Fibroblast of pulmonary artery (primary cell): ENCODE data around the gene PCDHB10.
"Not testable (repeated sequence)": the region's sequence is repeated elsewhere in the genome, so short reads cannot be mapped to it uniquely, and the experiment has no call there.

ENCODE experiments used
- DNase-seq: peaks from one replicate; pipeline ENCODE4 v3.0.0-alpha.2; 2010; ENCODE audit warnings: low read depth
- H3K4me3 ChIP-seq: replicated peaks from 2 replicates; pipeline ENCODE4 v1.5.1; 2011; ENCODE audit warnings: low read depth, mild to moderate bottlenecking, control low read depth, low read length, moderate library complexity
- TF ChIP-seq, protein P1 (sequence below): IDR thresholded peaks from 2 replicates; pipeline ENCODE4 v1.5.1; 2011; ENCODE audit warnings: mild to moderate bottlenecking, control low read depth, low read length, inconsistent platforms; ENCODE audit errors: missing control alignments

PCDHB10 gene

DNA sequence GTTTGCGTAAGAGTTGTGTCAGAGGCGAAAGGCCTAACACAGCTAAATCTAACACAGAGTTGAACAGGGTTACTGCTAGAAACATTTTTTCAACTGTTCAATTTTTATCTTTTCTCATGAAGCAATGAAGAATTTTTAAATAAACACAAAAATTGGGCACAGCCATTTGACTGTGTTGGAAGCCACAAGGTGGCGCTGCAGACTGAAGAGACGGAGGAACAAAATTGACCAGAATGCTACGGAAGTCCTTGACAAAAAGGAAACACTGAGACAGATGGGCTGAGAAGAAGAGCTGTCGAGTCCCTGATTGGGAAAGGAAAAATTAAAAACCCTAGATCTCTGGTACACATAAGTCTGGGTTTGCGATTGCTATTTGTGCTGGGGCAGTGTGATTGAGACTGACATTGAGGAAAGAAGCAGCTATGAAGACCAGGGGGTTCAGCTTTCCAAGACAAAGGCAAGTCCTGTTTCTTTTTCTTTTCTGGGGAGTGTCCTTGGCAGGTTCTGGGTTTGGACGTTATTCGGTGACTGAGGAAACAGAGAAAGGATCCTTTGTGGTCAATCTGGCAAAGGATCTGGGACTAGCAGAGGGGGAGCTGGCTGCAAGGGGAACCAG is 5.1 kb upstream of the PCDHB10 start, which contains the start of gene PCDHB9:
Gene PCDHB9, plus strand, starts transcription at position 265 of the 616 bp plus-strand sequence. Its CDS starts 158 bp downstream, at position 423.
- peak; percentile 7 for DNase-seq
- no peak within 1 kb of the TSS for H3K4me3 ChIP-seq
- TF ChIP-seq, protein P1, sequence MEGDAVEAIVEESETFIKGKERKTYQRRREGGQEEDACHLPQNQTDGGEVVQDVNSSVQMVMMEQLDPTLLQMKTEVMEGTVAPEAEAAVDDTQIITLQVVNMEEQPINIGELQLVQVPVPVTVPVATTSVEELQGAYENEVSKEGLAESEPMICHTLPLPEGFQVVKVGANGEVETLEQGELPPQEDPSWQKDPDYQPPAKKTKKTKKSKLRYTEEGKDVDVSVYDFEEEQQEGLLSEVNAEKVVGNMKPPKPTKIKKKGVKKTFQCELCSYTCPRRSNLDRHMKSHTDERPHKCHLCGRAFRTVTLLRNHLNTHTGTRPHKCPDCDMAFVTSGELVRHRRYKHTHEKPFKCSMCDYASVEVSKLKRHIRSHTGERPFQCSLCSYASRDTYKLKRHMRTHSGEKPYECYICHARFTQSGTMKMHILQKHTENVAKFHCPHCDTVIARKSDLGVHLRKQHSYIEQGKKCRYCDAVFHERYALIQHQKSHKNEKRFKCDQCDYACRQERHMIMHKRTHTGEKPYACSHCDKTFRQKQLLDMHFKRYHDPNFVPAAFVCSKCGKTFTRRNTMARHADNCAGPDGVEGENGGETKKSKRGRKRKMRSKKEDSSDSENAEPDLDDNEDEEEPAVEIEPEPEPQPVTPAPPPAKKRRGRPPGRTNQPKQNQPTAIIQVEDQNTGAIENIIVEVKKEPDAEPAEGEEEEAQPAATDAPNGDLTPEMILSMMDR: peak; percentile 25

- H3K4me3 ChIP-seq, DNase-seq: not testable (repeated sequence)
These were observed 3.5 kb upstream of the PCDHB10 start for GRCh38 chr5:141188682-141189081.

DNA sequence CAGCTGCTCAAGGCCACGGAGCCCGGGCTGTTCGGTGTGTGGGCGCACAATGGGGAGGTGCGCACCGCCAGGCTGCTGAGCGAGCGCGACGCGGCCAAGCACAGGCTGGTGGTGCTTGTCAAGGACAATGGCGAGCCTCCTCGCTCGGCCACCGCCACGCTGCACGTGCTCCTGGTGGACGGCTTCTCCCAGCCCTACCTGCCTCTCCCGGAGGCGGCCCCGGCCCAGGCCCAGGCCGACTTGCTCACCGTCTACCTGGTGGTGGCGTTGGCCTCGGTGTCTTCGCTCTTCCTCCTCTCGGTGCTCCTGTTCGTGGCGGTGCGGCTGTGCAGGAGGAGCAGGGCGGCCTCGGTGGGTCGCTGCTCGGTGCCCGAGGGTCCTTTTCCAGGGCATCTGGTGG is 3.0 kb upstream of the PCDHB10 start:
- not testable (repeated sequence) for DNase-seq, H3K4me3 ChIP-seq

DNA sequence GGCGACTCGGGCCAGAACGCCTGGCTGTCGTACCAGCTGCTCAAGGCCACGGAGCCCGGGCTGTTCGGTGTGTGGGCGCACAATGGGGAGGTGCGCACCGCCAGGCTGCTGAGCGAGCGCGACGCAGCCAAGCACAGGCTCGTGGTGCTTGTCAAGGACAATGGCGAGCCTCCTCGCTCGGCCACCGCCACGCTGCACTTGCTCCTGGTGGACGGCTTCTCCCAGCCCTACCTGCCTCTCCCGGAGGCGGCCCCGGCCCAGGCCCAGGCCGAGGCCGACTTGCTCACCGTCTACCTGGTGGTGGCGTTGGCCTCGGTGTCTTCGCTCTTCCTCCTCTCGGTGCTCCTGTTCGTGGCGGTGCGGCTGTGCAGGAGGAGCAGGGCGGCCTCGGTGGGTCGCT is 2.2 kb downstream of the PCDHB10 start:
- not testable (repeated sequence) for DNase-seq

GRCh38 chr5:141196363-141196762 is 4.2 kb downstream of the PCDHB10 start:
- TF ChIP-seq, protein P1: no peak
- no peak for DNase-seq
- no peak overlapping the region for H3K4me3 ChIP-seq

More for the DNA sequence above, 2.2 kb downstream of the PCDHB10 start:
- not testable (repeated sequence) for H3K4me3 ChIP-seq

DNA sequence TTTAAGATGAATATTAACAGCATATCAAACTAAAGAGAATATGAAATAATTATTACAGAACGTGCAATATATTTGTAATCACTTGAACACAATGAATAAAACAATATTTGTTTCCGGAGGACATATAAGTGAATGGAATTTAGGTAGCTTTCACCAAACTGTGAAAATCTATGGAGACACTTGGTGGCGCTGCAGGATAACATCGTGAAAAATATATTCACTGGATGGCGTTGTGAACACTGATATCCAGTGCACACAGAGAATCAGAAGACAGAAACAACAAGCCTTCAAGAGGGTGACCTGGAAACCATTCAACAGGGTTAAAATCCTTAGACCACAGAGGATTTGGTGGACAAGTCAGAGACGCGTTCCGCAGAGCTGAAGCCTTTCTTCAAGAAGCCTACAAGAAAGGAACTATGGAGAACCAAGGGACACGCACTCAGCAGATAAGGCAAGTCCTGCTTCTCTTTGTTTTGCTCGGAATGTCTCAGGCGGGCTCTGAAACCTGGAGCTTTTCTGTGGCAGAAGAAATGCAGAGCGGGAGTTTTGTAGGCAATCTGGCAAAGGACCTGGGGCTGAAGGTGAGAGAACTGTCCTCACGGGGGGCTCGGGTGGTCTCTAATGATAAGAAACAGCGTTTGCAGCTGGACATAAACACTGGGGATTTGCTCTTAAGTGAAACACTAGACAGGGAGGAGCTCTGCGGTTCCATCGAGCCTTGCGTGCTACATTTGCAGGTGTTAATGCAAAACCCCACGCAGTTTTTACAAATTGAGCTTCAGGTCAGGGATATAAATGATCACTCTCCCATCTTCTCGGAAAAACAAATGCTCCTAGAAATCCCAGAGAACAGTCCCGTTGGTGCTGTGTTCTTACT is 7.4 kb downstream of the PCDHB10 start, which contains the start of gene PCDHB11:
Gene PCDHB11, plus strand, starts transcription at position 269 of the 877 bp plus-strand sequence. Its CDS starts 148 bp downstream, at position 417.
- TF ChIP-seq, protein P1: no peak
- no peak for DNase-seq
- H3K4me3 ChIP-seq: no peak within 1 kb of the TSS

DNA sequence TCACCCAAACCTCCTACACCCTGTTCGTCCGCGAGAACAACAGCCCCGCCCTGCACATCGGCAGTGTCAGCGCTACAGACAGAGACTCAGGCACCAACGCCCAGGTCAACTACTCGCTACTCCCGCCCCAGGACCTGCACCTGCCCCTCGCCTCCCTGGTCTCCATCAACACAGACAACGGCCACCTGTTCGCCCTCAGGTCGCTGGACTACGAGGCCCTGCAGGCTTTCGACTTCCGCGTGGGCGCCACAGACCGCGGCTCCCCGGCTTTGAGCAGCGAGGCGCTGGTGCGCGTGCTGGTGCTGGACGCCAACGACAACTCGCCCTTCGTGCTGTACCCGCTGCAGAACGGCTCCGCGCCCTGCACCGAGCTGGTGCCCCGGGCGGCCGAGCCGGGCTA is 9.0 kb downstream of the PCDHB10 start:
- not testable (repeated sequence) for H3K4me3 ChIP-seq

DNA sequence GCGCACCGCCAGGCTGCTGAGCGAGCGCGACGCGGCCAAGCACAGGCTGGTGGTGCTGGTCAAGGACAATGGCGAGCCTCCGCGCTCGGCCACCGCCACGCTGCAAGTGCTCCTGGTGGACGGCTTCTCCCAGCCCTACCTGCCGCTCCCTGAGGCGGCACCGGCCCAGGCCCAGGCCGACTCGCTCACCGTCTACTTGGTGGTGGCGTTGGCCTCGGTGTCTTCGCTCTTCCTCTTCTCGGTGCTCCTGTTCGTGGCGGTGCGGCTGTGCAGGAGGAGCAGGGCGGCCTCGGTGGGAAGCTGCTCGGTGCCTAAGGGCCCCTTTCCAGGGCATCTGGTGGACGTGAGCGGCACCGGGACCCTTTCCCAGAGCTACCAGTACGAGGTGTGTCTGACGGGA is 9.5 kb downstream of the PCDHB10 start:
- not testable (repeated sequence) for DNase-seq

More for the DNA sequence above, 9.0 kb downstream of the PCDHB10 start:
- DNase-seq: not testable (repeated sequence)

DNA sequence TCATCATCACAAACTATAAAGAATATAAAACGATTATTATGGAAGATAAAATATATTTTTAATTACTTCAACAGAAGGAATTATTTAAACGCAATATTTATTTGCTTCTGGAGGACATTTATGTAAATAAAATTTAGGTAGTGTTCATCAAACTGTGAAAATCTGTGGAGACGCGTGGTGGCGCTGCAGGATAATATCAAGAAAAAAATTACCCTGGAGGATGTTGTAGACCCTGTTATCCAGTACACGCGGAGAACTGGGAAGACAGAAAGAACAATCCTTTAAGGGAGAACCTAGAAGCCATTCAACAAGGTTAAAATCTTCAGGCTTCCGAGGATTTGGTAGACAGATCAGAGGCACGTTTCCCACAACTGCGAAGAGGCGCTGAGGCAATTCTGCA is 16.3 kb downstream of the PCDHB10 start, which contains the start of gene PCDHB12:
Gene PCDHB12, plus strand, starts transcription at position 242 of the 400 bp plus-strand sequence. CDS start 189 bp downstream, outside the sequence.
- TF ChIP-seq, protein P1: no peak

More for the DNA sequence above, 9.5 kb downstream of the PCDHB10 start:
- not testable (repeated sequence) for H3K4me3 ChIP-seq

DNA sequence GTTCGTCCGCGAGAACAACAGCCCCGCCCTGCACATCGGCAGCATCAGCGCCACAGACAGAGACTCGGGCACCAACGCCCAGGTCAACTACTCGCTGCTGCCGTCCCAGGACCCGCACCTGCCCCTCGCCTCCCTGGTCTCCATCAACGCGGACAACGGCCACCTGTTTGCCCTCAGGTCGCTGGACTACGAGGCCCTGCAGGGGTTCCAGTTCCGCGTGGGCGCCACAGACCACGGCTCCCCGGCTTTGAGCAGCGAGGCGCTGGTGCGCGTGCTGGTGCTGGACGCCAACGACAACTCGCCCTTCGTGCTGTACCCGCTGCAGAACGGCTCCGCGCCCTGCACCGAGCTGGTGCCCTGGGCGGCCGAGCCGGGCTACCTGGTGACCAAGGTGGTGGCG is 18.1 kb downstream of the PCDHB10 start:
- not testable (repeated sequence) for DNase-seq, H3K4me3 ChIP-seq

More for the DNA sequence above, 16.3 kb downstream of the PCDHB10 start, which contains the start of gene PCDHB12:
- DNase-seq: peak; percentile 7
- no peak within 1 kb of the TSS for H3K4me3 ChIP-seq

DNA sequence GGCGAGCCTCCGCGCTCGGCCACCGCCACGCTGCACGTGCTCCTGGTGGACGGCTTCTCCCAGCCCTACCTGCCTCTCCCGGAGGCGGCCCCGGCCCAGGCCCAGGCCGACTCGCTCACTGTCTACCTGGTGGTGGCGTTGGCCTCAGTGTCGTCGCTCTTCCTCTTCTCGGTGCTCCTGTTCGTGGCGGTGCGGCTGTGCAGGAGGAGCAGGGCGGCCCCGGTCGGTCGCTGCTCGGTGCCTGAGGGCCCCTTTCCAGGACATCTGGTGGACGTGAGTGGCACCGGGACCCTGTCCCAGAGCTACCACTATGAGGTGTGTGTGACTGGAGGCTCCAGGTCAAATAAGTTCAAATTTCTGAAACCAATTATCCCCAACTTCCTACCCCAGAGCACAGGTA is 18.7 kb downstream of the PCDHB10 start:
- DNase-seq, H3K4me3 ChIP-seq: not testable (repeated sequence)

DNA sequence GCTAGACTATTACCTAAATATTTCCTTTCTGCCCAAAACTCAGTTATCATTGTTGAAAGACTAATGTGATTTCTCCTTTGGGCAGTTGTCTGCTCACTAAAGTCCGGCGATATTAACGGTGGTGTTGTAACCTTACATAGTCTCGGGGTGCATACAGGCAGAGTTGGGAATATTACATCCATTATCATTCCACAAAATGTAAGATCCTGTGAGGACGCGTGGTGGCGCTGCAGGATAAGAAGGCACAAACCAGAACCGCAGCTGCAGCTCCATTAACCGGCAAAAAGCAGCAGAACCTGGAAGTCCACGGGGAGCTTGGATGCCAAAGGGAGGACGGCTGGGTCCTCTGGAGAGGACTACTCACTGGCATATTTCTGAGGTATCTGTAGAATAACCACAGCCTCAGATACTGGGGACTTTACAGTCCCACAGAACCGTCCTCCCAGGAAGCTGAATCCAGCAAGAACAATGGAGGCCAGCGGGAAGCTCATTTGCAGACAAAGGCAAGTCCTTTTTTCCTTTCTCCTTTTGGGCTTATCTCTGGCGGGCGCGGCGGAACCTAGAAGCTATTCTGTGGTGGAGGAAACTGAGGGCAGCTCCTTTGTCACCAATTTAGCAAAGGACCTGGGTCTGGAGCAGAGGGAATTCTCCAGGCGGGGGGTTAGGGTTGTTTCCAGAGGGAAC is 21.6 kb downstream of the PCDHB10 start, which contains the start of gene PCDHB13:
Gene PCDHB13, plus strand, starts transcription at position 264 of the 684 bp plus-strand sequence. Its CDS starts 205 bp downstream, at position 469.
- peak; percentile 49 for DNase-seq
- H3K4me3 ChIP-seq: peak within 1 kb of the TSS; percentile 7

GRCh38 chr5:141214583-141214982 is 22.4 kb downstream of the PCDHB10 start:
- not testable (repeated sequence) for DNase-seq, H3K4me3 ChIP-seq
